ENCODE results near the gene CD19. TPM values are rescaled to one million over a fixed set of nuclear protein-coding genes. Genes with fewer than 3 reads are reported as not detected.
"Not testable (repeated sequence)": the region's sequence is repeated elsewhere in the genome, so short reads cannot be mapped to it uniquely, and the experiment has no call there.

The CD19 gene
- total RNA-seq, 2 donors from 2014 or later, result not detected

- Histone ChIP-seq H3K27me3 (no peaks in the 10 kb centered on the region), H3K27ac (peak overlapping the region; percentile 84 to 100 (median 97)), H3K36me3 (replicated peaks in 1 of 2; ENCODE audit: insufficient read depth in 1 of 2, low read depth in 2 of 2) (no peaks in the 10 kb centered on the region), H3K4me3 (peak overlapping the region in 1 of 2 donors; percentile 16), H3K9me3 (no peaks in the 10 kb centered on the region), H3K4me1 (peaks cover 25% of the 10 kb centered on the region)
- ATAC-seq (no peak), DNase-seq (peak; percentile 27 to 42 (median 30))
- WGBS, 2 donors, result 24 to 26% methylated on average over 11 to 13 of the region's 13 CpGs
- TF ChIP-seq POLR2A (IDR thresholded peaks at IDR 0.05) (no peak), CTCF (IDR thresholded peaks at IDR 0.05) (no peak)
- intact Hi-C loops (cut with DNase I), result no loop called here
These were observed 7.9 kb upstream of the CD19 start for GRCh38 chr16:28923652-28924398.

DNA sequence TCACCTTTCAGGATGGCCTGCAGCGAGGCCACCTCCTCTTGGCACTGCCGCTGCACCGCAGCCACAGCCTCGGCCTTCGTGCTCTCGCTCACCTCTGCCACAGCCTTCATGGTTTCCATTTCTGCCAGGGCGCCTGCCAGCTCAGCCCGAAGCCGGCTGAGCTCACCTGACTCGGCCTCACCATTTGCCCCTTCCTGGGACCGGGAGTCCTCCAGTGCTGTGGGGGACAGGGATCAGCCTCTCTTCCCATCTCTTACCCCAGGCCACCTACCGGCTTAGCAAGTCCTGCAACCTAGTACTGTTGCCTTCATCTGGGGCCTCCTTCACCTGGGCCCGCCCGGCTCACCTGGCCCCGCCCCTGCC, 7.4 kb upstream of the CD19 start:
- WGBS, 2 donors, result 12 to 23% methylated on average over 9 to 13 of the region's 15 CpGs
- Histone ChIP-seq H3K4me1 (peaks cover 25% of the 10 kb centered on the region), H3K27me3 (no peaks in the 10 kb centered on the region), H3K4me3 (peak overlapping the region in 1 of 2 donors; percentile 16), H3K9me3 (no peaks in the 10 kb centered on the region), H3K36me3 (replicated peaks in 1 of 2; ENCODE audit: insufficient read depth in 1 of 2, low read depth in 2 of 2) (no peaks in the 10 kb centered on the region), H3K27ac (peak overlapping the region; percentile 84 to 100 (median 97))
- DNase-seq, result no peak
- intact Hi-C loops (cut with DNase I), result no loop called here
- TF ChIP-seq POLR2A (IDR thresholded peaks at IDR 0.05) (peak; percentile 52 to 72 (median 61)), CTCF (IDR thresholded peaks at IDR 0.05) (peak in 6 of 7 experiments; percentile 16 to 70 (median 52))
- peak; percentile 4 for ATAC-seq

- 0 to 2% methylated on average over 18 to 38 of the region's 66 CpGs for WGBS, 2 donors
- peaks cover 25% of the 10 kb centered on the region for H3K4me1 ChIP-seq
- DNase-seq (peak; percentile 99 to 100 (median 99)), ATAC-seq (peak; percentile 93)
- H3K36me3 ChIP-seq (replicated peaks in 1 of 2; ENCODE audit: insufficient read depth in 1 of 2, low read depth in 2 of 2), result no peaks in the 10 kb centered on the region
- H3K27ac ChIP-seq, result peak within 1 kb of the TSS; percentile 84 to 100 (median 97)
- H3K9me3 ChIP-seq, result no peaks in the 10 kb centered on the region
- TF ChIP-seq CTCF (IDR thresholded peaks at IDR 0.05) (peak in 1 of 7 experiments; percentile 7), POLR2A (IDR thresholded peaks at IDR 0.05) (no peak)
- intact Hi-C loops (cut with DNase I), result no loop called here
- no peaks in the 10 kb centered on the region for H3K27me3 ChIP-seq
- H3K4me3 ChIP-seq, result peak within 1 kb of the TSS; percentile 48 to 81
These were observed 6.9 kb upstream of the CD19 start, which contains the start of gene RABEP2 for GRCh38 chr16:28924762-28925385. Gene RABEP2 (minus strand): TSS chr16:28925238. CDS start chr16:28925163, 75 bp downstream.

- no peaks in the 10 kb centered on the region for H3K27me3 ChIP-seq
- no peaks in the 10 kb centered on the region for H3K36me3 ChIP-seq (replicated peaks in 1 of 2; ENCODE audit: insufficient read depth in 1 of 2, low read depth in 2 of 2)
- peaks cover 25% of the 10 kb centered on the region for H3K4me1 ChIP-seq
- 1 to 2% methylated on average over 23 to 47 of the region's 48 CpGs for WGBS, 2 donors
- intact Hi-C loops (cut with DNase I), result no loop called here
- DNase-seq, result peak; percentile 67 to 80 (median 70)
- H3K27ac ChIP-seq, result peak overlapping the region; percentile 84 to 100 (median 97)
- ATAC-seq, result peak; percentile 25
- H3K4me3 ChIP-seq, result peak overlapping the region; percentile 48 to 81
- TF ChIP-seq CTCF (IDR thresholded peaks at IDR 0.05) (no peak), POLR2A (IDR thresholded peaks at IDR 0.05) (peak; percentile 15 to 75 (median 74))
- H3K9me3 ChIP-seq, result no peaks in the 10 kb centered on the region
These were observed 6.2 kb upstream of the CD19 start for GRCh38 chr16:28925386-28926228.

- H3K4me3 ChIP-seq; H3K9me3 ChIP-seq; ATAC-seq; intact Hi-C loops (cut with DNase I); H3K27me3 ChIP-seq; DNase-seq; H3K36me3 ChIP-seq (replicated peaks in 1 of 2; ENCODE audit: insufficient read depth in 1 of 2, low read depth in 2 of 2): not testable (repeated sequence)
- H3K27ac ChIP-seq, result peak overlapping the region in 3 of 4 donors; percentile 84 to 100 (median 98)
- peaks cover 25% of the 10 kb centered on the region for H3K4me1 ChIP-seq
- 63 to 68% methylated on average over 2 of the region's 2 CpGs for WGBS, 2 donors
These were observed 5.5 kb upstream of the CD19 start for GRCh38 chr16:28926284-28926683.

Data from body of pancreas (tissue), 4 donors.